ENCODE measurements around the gene UBE2O. TPM values are rescaled to one million over a fixed set of nuclear protein-coding genes. Genes with fewer than 3 reads are reported as not detected.

The UBE2O gene
- total RNA-seq, 3 donors from 2014 or later (not counting 1 experiment from before 2014, with no cell fraction given), result 34.9 to 40.2 (median 37.7) TPM

GRCh38 chr17:76451506-76451905 is 1.4 kb downstream of the UBE2O start:
- H3K4me1 Mint-ChIP-seq, result peaks cover 35 to 42% of the 10 kb centered on the region in 2 donors
- TF ChIP-seq, protein P1, sequence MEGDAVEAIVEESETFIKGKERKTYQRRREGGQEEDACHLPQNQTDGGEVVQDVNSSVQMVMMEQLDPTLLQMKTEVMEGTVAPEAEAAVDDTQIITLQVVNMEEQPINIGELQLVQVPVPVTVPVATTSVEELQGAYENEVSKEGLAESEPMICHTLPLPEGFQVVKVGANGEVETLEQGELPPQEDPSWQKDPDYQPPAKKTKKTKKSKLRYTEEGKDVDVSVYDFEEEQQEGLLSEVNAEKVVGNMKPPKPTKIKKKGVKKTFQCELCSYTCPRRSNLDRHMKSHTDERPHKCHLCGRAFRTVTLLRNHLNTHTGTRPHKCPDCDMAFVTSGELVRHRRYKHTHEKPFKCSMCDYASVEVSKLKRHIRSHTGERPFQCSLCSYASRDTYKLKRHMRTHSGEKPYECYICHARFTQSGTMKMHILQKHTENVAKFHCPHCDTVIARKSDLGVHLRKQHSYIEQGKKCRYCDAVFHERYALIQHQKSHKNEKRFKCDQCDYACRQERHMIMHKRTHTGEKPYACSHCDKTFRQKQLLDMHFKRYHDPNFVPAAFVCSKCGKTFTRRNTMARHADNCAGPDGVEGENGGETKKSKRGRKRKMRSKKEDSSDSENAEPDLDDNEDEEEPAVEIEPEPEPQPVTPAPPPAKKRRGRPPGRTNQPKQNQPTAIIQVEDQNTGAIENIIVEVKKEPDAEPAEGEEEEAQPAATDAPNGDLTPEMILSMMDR (IDR thresholded peaks at IDR 0.05), result no peak
- Histone ChIP-seq H3K27me3 (ENCODE audit: control insufficient read depth, insufficient read depth, low read length) (no peaks in the 10 kb centered on the region), H3K27ac (ENCODE audit: low read length) (no peak overlapping the region), H3K4me1 (ENCODE audit: control insufficient read depth, insufficient read depth, low read length) (peaks cover 19% of the 10 kb centered on the region), H3K36me3 (ENCODE audit: control insufficient read depth, insufficient read depth, low read length) (no peaks in the 10 kb centered on the region), H3K4me3 (ENCODE audit: low read length) (no peak overlapping the region), H3K9me3 (ENCODE audit: control insufficient read depth, insufficient read depth, low read length) (no peaks in the 10 kb centered on the region)
- 77% methylated on average over 5 of the region's 6 CpGs for WGBS (ENCODE audit: insufficient coverage)
- H3K27me3 Mint-ChIP-seq (ENCODE audit: low read depth in 2 of 2), result no peaks in the 10 kb centered on the region
- peak overlapping the region; percentile 52 to 54 for H3K27ac Mint-ChIP-seq
- intact Hi-C loops (cut with micrococcal nuclease), result loop anchor here (5.0 kb wide), 1 partner anchor 99 kb away; the partner anchor contains the start of gene PRPSAP1
- ATAC-seq (no peak), DNase-seq (no peak)
- peak overlapping the region; percentile 85 for H3K4me3 Mint-ChIP-seq
- H3K9me3 Mint-ChIP-seq, result no peaks in the 10 kb centered on the region
- H3K36me3 Mint-ChIP-seq, result no peaks in the 10 kb centered on the region

- Histone ChIP-seq H3K27ac (ENCODE audit: low read length) (no peak overlapping the region), H3K36me3 (ENCODE audit: control insufficient read depth, insufficient read depth, low read length) (no peaks in the 10 kb centered on the region), H3K4me1 (ENCODE audit: control insufficient read depth, insufficient read depth, low read length) (peaks cover 19% of the 10 kb centered on the region), H3K4me3 (ENCODE audit: low read length) (no peak overlapping the region), H3K9me3 (ENCODE audit: control insufficient read depth, insufficient read depth, low read length) (no peaks in the 10 kb centered on the region), H3K27me3 (ENCODE audit: control insufficient read depth, insufficient read depth, low read length) (no peaks in the 10 kb centered on the region)
- no peak overlapping the region for H3K27ac Mint-ChIP-seq
- intact Hi-C loops (cut with micrococcal nuclease), result no loop called here
- TF ChIP-seq, protein P1 (IDR thresholded peaks at IDR 0.05), result no peak
- DNase-seq, result no peak
- H3K9me3 Mint-ChIP-seq, result no peaks in the 10 kb centered on the region
- peaks cover 58% of the 10 kb centered on the region in 2 donors for H3K4me1 Mint-ChIP-seq
- H3K36me3 Mint-ChIP-seq, result no peaks in the 10 kb centered on the region
- H3K4me3 Mint-ChIP-seq, result no peak overlapping the region
- ATAC-seq, result no peak
- WGBS (ENCODE audit: insufficient coverage), result 97% methylated on average over 6 of the region's 6 CpGs
- no peaks in the 10 kb centered on the region for H3K27me3 Mint-ChIP-seq (ENCODE audit: low read depth in 2 of 2)
Measured at GRCh38 chr17:76449126-76449525, 3.8 kb downstream of the UBE2O start.

GRCh38 chr17:76447931-76448652 is 4.9 kb downstream of the UBE2O start:
- no peak for DNase-seq
- H3K27me3 Mint-ChIP-seq (ENCODE audit: low read depth in 2 of 2), result no peaks in the 10 kb centered on the region
- Histone ChIP-seq H3K9me3 (ENCODE audit: control insufficient read depth, insufficient read depth, low read length) (no peaks in the 10 kb centered on the region), H3K27ac (ENCODE audit: low read length) (no peak overlapping the region), H3K4me1 (ENCODE audit: control insufficient read depth, insufficient read depth, low read length) (peaks cover 14% of the 10 kb centered on the region), H3K4me3 (ENCODE audit: low read length) (no peak overlapping the region), H3K36me3 (ENCODE audit: control insufficient read depth, insufficient read depth, low read length) (no peaks in the 10 kb centered on the region), H3K27me3 (ENCODE audit: control insufficient read depth, insufficient read depth, low read length) (no peaks in the 10 kb centered on the region)
- no peak overlapping the region for H3K27ac Mint-ChIP-seq
- H3K9me3 Mint-ChIP-seq, result no peaks in the 10 kb centered on the region
- TF ChIP-seq, protein P1 (IDR thresholded peaks at IDR 0.05), result no peak
- intact Hi-C loops (cut with micrococcal nuclease), result no loop called here
- ATAC-seq, result no peak
- H3K36me3 Mint-ChIP-seq, result no peaks in the 10 kb centered on the region
- no peak overlapping the region for H3K4me3 Mint-ChIP-seq
- 85% methylated on average over 7 of the region's 7 CpGs for WGBS (ENCODE audit: insufficient coverage)
- peaks cover 55 to 60% of the 10 kb centered on the region in 2 donors for H3K4me1 Mint-ChIP-seq

Measured in natural killer cell (primary cell).